K562 (cell line): ENCODE measurements around the gene VPS18. TPM values are rescaled to one million over a fixed set of nuclear protein-coding genes. Genes with fewer than 3 reads are reported as not detected.

Experiments
- BHLHE40 ChIP-seq: IDR thresholded peaks from 2 replicates; pipeline ENCODE4 v1.6.1; 2011; ENCODE audit warnings: low read length, improper control_type of control experiment
- CTCF ChIP-seq, 3 experiments: IDR thresholded peaks in 2 of 3; conservative IDR thresholded peaks in 1 of 3; 2 replicates each; pipeline ENCODE4 v1.5.1; 2011 to 2012; ENCODE audit warnings: low read length in 3 of 3, mild to moderate bottlenecking in 3 of 3, control low read depth in 2 of 3, improper control_type of control experiment in 1 of 3, inconsistent platforms in 1 of 3, low read depth in 1 of 3, mixed read lengths in 1 of 3, moderate library complexity in 1 of 3; ENCODE audit not compliant: insufficient read depth in 2 of 3
- CXXC5 ChIP-seq: fragments of 250-450 bp; sonication (Bioruptor Pico); IDR thresholded peaks from 2 replicates; pipeline ENCODE4 v1.8.0; 2022; ENCODE audit warnings: inconsistent platforms, mild to moderate bottlenecking, moderate library complexity
- FOXK1 ChIP-seq: sonication (generic); formaldehyde crosslinking; IDR thresholded peaks from 2 replicates; pipeline ENCODE4 v1.8.0; 2022; ENCODE audit warnings: missing genetic modification reagents, mild to moderate bottlenecking, borderline replicate concordance
- FOXM1 ChIP-seq, 2 experiments: fragments of 450-650 bp in 1 of 2; sonication (generic) in 1 of 2; formaldehyde crosslinking in 1 of 2; IDR thresholded peaks; 2 replicates each; pipeline versions ENCODE4 v1.6.1 to v1.9.0; 2017 to 2022; ENCODE audit warnings: low read depth in 2 of 2, mild to moderate bottlenecking in 2 of 2, missing genetic modification reagents in 1 of 2, moderate library complexity in 1 of 2
- FOXP1 ChIP-seq: sonication (generic); formaldehyde crosslinking; IDR thresholded peaks from 2 replicates; pipeline ENCODE4 v1.8.0; 2022; ENCODE audit warnings: mild to moderate bottlenecking, missing genetic modification reagents
- HDAC2 ChIP-seq: fragments of 450-650 bp; IDR thresholded peaks from 2 replicates; pipeline ENCODE4 v1.6.1; 2016; ENCODE audit warnings: mild to moderate bottlenecking
- HDAC8 ChIP-seq: fragments of 450-650 bp; IDR thresholded peaks from 2 replicates; pipeline ENCODE4 v1.6.1; 2016; ENCODE audit warnings: mild to moderate bottlenecking, missing genetic modification characterization, moderate library complexity, missing compliant biosample characterization
- HMGN3 ChIP-seq: IDR thresholded peaks from 2 replicates; pipeline ENCODE4 v1.6.1; 2011; ENCODE audit warnings: borderline replicate concordance, low read depth, mild to moderate bottlenecking, mixed read lengths, low read length; ENCODE audit not compliant: insufficient read length; ENCODE audit errors: extremely low read depth
- ID3 ChIP-seq, 2 experiments: fragments of 250-450 bp in 1 of 2; fragments of 450-650 bp in 1 of 2; sonication (Bioruptor Pico) in 1 of 2; IDR thresholded peaks; 2 replicates each; pipeline versions ENCODE4 v1.6.1 to v1.8.0; 2016 to 2021; ENCODE audit warnings: mild to moderate bottlenecking in 2 of 2, moderate library complexity in 2 of 2, missing compliant biosample characterization in 1 of 2, missing genetic modification characterization in 1 of 2
- KDM1A ChIP-seq, 2 experiments: fragments of 450-650 bp; IDR thresholded peaks; 2 replicates each; pipeline ENCODE4 v1.6.1; 2016; ENCODE audit warnings: mild to moderate bottlenecking in 2 of 2
- MAZ ChIP-seq, 2 experiments: fragments of 450-650 bp in 1 of 2; sonication (generic) in 1 of 2; formaldehyde crosslinking; IDR thresholded peaks in 1 of 2; conservative IDR thresholded peaks in 1 of 2; 2 replicates each; pipeline versions ENCODE4 v1.4.0 to v1.5.0; 2020; ENCODE audit warnings: mild to moderate bottlenecking in 1 of 2, missing genetic modification reagents in 1 of 2
- NFIC ChIP-seq: fragments of 450-650 bp; IDR thresholded peaks from 2 replicates; pipeline ENCODE4 v1.6.1; 2017; ENCODE audit warnings: mild to moderate bottlenecking, inconsistent platforms
- NR0B1 ChIP-seq: fragments of 450-650 bp; IDR thresholded peaks from one replicate; pipeline ENCODE4 v1.6.1; 2018; ENCODE audit warnings: mild to moderate bottlenecking, moderate library complexity; ENCODE audit not compliant: partially characterized antibody
- PYGO2 ChIP-seq: fragments of 450-650 bp; IDR thresholded peaks from 2 replicates; pipeline ENCODE4 v1.6.1; 2016; ENCODE audit warnings: mild to moderate bottlenecking, missing genetic modification characterization, moderate library complexity, missing compliant biosample characterization
- RCOR1 ChIP-seq, 2 experiments: IDR thresholded peaks; 2 replicates each; pipeline ENCODE4 v1.6.1; 2012; ENCODE audit warnings: low read depth in 2 of 2, low read length in 2 of 2, borderline replicate concordance in 1 of 2, improper control_type of control experiment in 1 of 2
- SAP30 ChIP-seq: fragments of 200-600 bp; sonication (generic); IDR thresholded peaks from 2 replicates; pipeline ENCODE4 v1.6.1; 2012; ENCODE audit warnings: borderline replicate concordance, low read depth, mild to moderate bottlenecking, moderate library complexity, low read length, control low read depth, inconsistent platforms; ENCODE audit not compliant: insufficient read depth, poor library complexity, severe bottlenecking
- SPI1 ChIP-seq: IDR thresholded peaks from 2 replicates; pipeline ENCODE4 v1.6.1; 2011; ENCODE audit warnings: low read depth, low read length, control low read depth, borderline replicate concordance
- TARDBP ChIP-seq: fragments of 450-650 bp; IDR thresholded peaks from 2 replicates; pipeline ENCODE4 v1.6.1; 2016
- ZC3H11A ChIP-seq: IDR thresholded peaks from 2 replicates; pipeline ENCODE4 v1.6.1; 2012; ENCODE audit warnings: low read depth, low read length, improper control_type of control experiment
- ZNF76 ChIP-seq: fragments of 250-450 bp; sonication (Bioruptor Pico); IDR thresholded peaks from 2 replicates; pipeline ENCODE4 v1.4.0; 2020; ENCODE audit warnings: mild to moderate bottlenecking, moderate library complexity, borderline replicate concordance
- polyA plus RNA-seq, 8 experiments: library from polyadenylated mRNA; depleted of rRNA in 4 of 8; stranded (reverse) in 5 of 8; unstranded in 3 of 8; fragments of >200 nt; fragmentation: Nextera tagmentation in 2 of 8; fragmentation: Illumina TruSeq in 1 of 8; extraction: Ambion mirVana in 2 of 8; extraction: Trizol in 1 of 8; gene quantifications; 2 replicates each; pipeline versions ENCODE4 v1.2.1 to v1.2.3, GENCODE V29; 2011 to 2014; ENCODE audit warnings: inconsistent platforms in 1 of 8, missing spikeins in 1 of 8
- total RNA-seq, 7 experiments: library from RNA; depleted of rRNA in 6 of 7; stranded (reverse); fragments of >200 nt in 6 of 7; fragmentation: Illumina TruSeq in 2 of 7; extraction: Trizol in 2 of 7; gene quantifications; 2 replicates each; pipeline versions ENCODE4 v1.2.1 to v1.2.3, GENCODE V29; 2011 to 2021; ENCODE audit warnings: low replicate concordance in 1 of 7

The VPS18 gene
- total and polyA plus RNA-seq, 9 of the 15 experiments (the other 6 are each of a cell fraction or from before 2014, with no cell fraction given), result 0.73 to 19.9 (median 8.5) TPM

- TF ChIP-seq CTCF (IDR thresholded peaks at IDR 0.05 in 2 of 3, conservative IDR thresholded peaks at IDR 0.05 in 1 of 3; ENCODE audit: insufficient read depth in 2 of 3, low read depth in 1 of 3, low read length in 3 of 3) (peak; percentile 57 to 92 (median 72)), HDAC8 (tag) (no peak), SAP30 (no peak), MAZ (CRISPR knock-in tag; conservative IDR thresholded peaks at IDR 0.05 in 1 of 2, IDR thresholded peaks at IDR 0.05 in 1 of 2) (peak; percentile 26 to 43; a peak in 2 of 4 replicates), ID3 (CRISPR knock-in tag; IDR thresholded peaks at IDR 0.05) (no peak), ID3 (tag; IDR thresholded peaks at IDR 0.05) (0 out of 2 replicates have a peak, but pooled peaks have one; percentile 32), NR0B1 (no peak), FOXP1 (CRISPR knock-in tag) (peak; percentile 62; the same call in 1 of the 2 replicates), ZNF76 (CRISPR knock-in tag) (no peak), TARDBP (no peak), CXXC5 (CRISPR knock-in tag) (peak; percentile 73), KDM1A (IDR thresholded peaks at IDR 0.05) (peak in 1 of 2 experiments; percentile 41; a peak in 2 of 4 replicates), FOXK1 (CRISPR knock-in tag) (0 out of 2 replicates have a peak, but pooled peaks have one; percentile 51), PYGO2 (tag) (no peak), BHLHE40 (peak; percentile 45; the same call in 1 of the 2 replicates), HDAC2 (peak; percentile 77), RCOR1 (IDR thresholded peaks at IDR 0.05; ENCODE audit: borderline replicate concordance in 1 of 2, low read depth in 2 of 2, low read length in 2 of 2) (peak in 1 of 2 experiments; percentile 66; a peak in 1 of 4 replicates), ZC3H11A (no peak), FOXM1 (IDR thresholded peaks at IDR 0.05; ENCODE audit: low read depth) (no peak), FOXM1 (CRISPR knock-in tag; IDR thresholded peaks at IDR 0.05; ENCODE audit: low read depth) (no peak), SPI1 (peak; percentile 66; the same call in 1 of the 2 replicates), NFIC (peak; percentile 43; the same call in 1 of the 2 replicates), HMGN3 (peak; percentile 52)
Measured at GRCh38 chr15:40930430-40931299, 36.4 kb downstream of the VPS18 start (continued).
